GM19351 (cell line): ENCODE data around the gene RNF144B.

ENCODE experiments used
- ATAC-seq: cut with Tn5 transposase; IDR thresholded peaks from one replicate; pipeline ENCODE4 v1.9.1; 2021; ENCODE audit warnings: mild to moderate bottlenecking, moderate library complexity; ENCODE audit not compliant: unreplicated experiment

Gene RNF144B

DNA sequence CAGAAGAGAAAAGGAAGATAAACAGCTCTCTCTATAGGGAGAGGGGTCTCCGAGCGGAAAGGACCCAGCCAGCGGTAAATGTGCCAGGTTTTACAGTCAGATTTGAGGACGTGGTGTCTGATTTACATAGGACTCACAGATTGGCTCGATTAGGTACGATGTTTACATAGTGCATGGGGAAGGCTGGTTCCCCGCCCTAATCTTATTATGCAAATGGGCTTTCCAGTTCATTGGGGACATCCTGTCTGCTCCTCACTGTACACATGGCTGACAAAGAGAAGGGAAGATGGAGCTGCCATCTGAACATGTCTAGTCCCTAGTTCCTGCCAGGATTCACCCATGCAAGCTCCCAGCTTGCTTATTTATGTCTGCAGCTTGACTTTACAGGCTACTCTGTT, 119.9 kb downstream of the RNF144B start:
- ATAC-seq: no peak

DNA sequence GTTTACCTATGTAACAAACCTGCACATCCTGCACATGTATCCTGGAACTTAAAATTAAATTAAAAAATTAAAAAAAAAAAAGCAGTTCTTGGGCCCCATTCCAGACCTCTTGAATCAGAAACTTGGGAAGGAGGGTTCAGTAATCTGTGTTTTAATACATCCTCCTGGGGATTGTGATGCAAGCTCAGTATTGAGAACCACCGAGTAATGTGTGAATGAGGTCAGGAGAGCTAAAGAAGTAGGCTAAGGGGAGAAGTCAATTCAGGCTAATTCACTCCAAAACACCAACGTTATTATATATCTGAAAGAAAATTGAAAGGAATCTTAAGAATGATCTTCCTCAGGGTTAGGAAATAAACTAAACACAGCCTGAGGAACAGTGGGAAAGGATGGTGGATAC, 120.4 kb downstream of the RNF144B start:
- no peak for ATAC-seq

DNA sequence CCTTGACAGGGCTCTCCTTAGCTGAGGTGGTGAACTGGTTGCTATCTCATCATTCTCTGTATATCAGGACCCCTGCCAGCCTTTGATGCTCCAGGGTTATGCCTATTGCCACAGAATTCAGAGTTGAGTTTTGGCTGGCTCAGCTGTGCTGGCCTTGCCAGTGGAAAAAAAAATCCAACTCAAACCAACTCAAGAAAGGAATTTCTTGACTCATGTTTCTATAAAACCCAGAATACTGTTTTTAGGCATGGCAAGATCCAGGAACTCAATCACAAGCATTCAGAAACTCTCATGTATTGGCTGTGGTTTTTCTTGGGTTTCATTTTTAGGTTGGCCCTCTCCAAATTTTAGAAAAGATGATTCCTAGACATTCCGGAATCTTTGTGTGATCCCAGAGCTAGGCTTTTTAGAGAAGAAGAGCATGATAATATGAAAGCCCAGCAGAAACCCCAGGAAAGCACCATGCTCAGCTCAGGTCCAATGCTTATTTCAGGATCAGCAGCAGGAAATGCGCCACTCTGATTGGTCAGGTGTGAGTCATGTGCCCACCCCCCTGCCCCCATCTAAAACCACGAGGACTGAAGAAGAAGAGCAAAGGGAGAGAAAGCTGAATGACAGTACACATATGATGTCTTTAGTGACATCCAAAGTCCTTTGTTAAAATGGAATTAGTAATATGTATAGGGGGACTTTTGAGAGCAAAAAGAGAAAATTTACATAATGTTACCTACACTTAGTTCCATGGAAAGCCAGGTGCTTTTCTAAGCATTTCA, 122.9 kb downstream of the RNF144B start:
- no peak for ATAC-seq

GRCh38 chr6:18510644-18511033, 123.5 kb downstream of the RNF144B start:
- no peak for ATAC-seq

DNA sequence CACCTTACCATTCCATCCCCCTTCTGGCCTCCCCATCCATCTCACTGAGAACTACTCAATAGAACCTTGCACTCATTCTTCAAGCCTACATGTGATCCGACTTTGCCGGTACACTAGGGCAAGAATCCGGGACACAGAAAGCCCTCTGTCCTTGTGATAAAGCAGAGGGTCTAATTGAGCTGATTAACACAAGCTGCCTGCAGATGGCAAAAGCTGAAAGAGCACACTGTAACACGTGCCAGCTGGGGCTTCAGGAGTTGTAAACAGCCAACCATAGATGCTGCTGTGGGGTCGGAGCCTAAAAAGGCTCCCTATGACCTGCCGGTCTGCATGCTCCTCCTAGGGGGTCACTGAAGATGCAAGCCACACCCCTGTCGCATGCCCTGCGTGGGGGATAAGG, 124.1 kb downstream of the RNF144B start:
- ATAC-seq: no peak

DNA sequence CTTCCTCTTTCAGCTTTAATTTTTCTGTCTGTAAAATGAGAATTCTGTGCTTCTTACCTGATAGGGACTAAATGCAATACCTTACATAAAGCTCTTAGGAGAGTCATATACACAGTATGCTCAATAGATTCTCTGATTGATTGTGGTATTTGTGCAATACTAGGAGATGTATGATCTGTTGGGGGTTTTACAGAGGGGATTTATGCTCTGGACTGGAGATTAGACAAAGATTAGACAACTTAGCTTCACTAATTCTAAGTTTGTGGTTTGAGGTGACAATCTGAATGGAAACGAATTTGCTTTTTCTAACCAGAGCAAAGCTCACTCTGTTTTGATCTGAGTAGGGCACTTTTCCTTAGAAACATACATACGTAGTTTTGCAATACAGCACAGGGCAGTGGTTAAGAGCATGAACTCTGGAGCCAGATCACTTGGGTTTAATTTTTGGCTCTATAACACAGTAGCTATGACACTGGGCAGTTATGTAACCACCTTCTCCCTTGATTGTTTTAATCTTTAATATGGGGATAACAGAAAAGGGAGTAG, 126.2 kb downstream of the RNF144B start:
- no peak for ATAC-seq

GRCh38 chr6:18514180-18514579, 127.0 kb downstream of the RNF144B start:
- ATAC-seq: no peak

DNA sequence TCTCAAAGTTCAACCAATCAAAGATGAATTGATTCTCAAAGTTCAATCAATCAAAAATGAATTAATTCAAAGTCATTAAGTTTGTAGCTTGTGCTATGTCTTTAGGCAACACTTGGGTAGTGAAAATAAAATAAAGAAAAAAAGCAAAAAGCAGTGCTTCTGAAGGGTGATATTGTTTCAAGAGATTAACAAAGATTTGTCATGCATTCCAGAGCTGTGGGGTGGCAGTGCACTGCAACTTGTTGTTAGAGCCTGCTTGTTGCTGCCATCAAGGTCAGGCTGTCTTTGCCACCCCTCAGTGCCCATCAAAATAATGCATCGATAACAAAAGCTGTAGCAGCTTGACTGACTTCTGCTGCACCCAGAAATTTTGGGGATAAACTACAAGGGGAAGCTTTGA, 128.6 kb downstream of the RNF144B start:
- ATAC-seq: no peak
